HUES48 (cell line): ENCODE results near the gene CPNE4.
"Not testable (repeated sequence)": the region's sequence is repeated elsewhere in the genome, so short reads cannot be mapped to it uniquely, and the experiment has no call there.

Experiments used
- H3K27ac ChIP-seq: one replicate; pipeline ENCODE4 v1.7.0; 2013; ENCODE audit warnings: low read depth, low read length, inconsistent platforms
- H3K27me3 ChIP-seq: 2 replicates; pipeline ENCODE4 v1.6.1; 2013; ENCODE audit warnings: mild to moderate bottlenecking, low read length; ENCODE audit not compliant: control insufficient read depth, insufficient read depth
- H3K36me3 ChIP-seq: 2 replicates; pipeline ENCODE4 v1.6.1; 2013; ENCODE audit warnings: low read length; ENCODE audit not compliant: control insufficient read depth, insufficient read depth
- H3K4me1 ChIP-seq: 2 replicates; pipeline ENCODE4 v1.6.1; 2013; ENCODE audit warnings: mild to moderate bottlenecking, low read length; ENCODE audit not compliant: control insufficient read depth, insufficient read depth
- H3K4me3 ChIP-seq: 2 replicates; pipeline ENCODE4 v1.5.1; 2013; ENCODE audit warnings: mild to moderate bottlenecking, low read depth, low read length
- H3K9ac ChIP-seq: 2 replicates; pipeline ENCODE4 v1.6.1; 2013; ENCODE audit warnings: mild to moderate bottlenecking, low read depth, low read length, moderate library complexity
- H3K9me3 ChIP-seq: 2 replicates; pipeline ENCODE4 v1.6.1; 2013; ENCODE audit warnings: low read length; ENCODE audit not compliant: control insufficient read depth, insufficient read depth

The CPNE4 gene

DNA sequence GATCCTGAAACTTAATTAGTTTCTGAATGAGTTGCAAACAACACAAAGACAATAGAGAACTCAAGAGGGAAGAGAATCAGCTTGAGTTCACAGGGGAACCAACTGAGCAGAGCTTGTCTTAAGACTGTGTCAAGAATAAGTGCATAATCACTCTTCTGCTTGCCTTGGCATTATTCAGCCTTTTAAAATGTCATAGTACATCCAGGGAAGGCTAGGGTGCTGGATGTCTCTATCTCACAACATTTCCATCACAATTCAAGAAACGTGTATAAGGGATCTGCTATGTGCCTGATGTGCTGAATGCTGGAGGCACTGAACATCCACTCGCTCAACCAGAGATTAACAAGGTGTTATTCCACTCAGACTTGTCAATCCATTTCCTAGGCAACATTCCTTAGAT lies 122.6 kb downstream of the CPNE4 start:
- Histone ChIP-seq H3K9ac (no peak overlapping the region), H3K27ac (peak overlapping the region; percentile 38), H3K36me3 (no peaks in the 10 kb centered on the region), H3K4me3 (no peak overlapping the region), H3K27me3 (no peaks in the 10 kb centered on the region), H3K9me3 (no peaks in the 10 kb centered on the region), H3K4me1 (peaks cover 36% of the 10 kb centered on the region)

DNA sequence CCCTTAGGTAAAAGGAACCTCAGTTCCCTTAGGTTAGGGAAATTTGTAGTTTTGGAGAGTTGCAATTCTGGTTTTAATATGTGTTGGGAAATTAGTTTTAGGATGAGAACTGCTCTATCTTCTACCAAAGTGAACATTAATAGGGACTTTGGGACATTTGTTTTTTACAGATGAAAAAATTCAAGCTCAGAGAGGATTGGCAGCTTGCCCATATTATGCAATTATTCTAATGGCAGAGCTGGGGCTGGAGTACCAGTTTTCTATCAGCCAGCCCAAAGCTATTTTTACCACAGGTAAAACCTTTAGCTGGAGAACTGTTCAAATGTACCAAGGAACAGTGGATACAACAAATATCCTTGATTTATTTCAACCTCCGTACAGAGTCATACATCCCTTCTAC lies 127.0 kb downstream of the CPNE4 start:
- no peak overlapping the region for H3K9ac ChIP-seq
- peaks cover 10% of the 10 kb centered on the region for H3K4me1 ChIP-seq
- no peaks in the 10 kb centered on the region for H3K36me3 ChIP-seq
- no peak overlapping the region for H3K4me3 ChIP-seq
- H3K9me3 ChIP-seq: no peaks in the 10 kb centered on the region
- no peak overlapping the region for H3K27ac ChIP-seq
- H3K27me3 ChIP-seq: no peaks in the 10 kb centered on the region

DNA sequence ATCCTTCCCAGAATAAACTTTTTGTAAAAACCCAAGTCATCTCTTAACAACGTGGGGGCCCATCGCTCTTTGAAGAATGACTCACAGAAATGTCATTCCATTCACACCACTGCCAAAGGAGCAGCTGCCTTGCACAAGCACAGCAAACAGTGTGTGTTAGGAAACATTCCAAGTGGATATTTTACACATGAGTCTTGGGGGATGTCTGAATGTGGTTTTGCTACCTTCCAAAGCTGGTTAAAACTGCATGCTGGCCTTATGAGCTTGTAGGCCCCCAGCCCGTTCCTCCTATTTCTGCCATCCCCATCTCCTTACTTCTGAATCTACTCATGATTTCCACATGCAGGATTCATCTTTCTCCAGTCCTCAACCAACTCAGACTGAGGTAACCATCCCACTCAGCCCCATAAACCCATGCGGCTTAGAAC lies 130.8 kb downstream of the CPNE4 start:
- Histone ChIP-seq H3K9me3 (no peaks in the 10 kb centered on the region), H3K36me3 (no peaks in the 10 kb centered on the region), H3K9ac (no peak overlapping the region), H3K27me3 (no peaks in the 10 kb centered on the region), H3K4me3 (no peak overlapping the region), H3K4me1 (0 out of 2 replicates have a peak, but pooled peaks cover 3% of the 10 kb centered on the region), H3K27ac (peak overlapping the region; percentile 49)

DNA sequence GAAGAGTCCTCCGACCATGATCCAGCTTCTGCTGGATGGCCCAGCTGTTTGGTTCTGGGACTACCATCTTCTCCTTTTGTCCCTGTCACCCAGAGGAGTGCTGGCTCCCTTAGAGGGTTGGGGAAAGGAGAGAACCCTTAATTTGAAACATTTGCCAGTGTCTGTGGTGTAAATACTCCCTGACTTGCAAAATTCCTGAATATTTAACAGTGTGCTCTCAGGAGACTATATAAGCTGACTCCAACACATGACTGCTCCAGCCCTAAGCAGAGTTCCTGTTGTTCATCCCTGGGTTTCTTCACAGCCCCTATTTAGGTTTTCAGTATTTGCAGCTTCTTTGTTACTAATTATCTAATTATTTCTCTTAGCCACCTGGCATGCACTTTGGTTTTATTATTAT lies 133.1 kb downstream of the CPNE4 start:
- no peaks in the 10 kb centered on the region for H3K27me3 ChIP-seq
- H3K9ac ChIP-seq: no peak overlapping the region
- H3K27ac ChIP-seq: no peak overlapping the region
- H3K36me3 ChIP-seq: no peaks in the 10 kb centered on the region
- H3K9me3 ChIP-seq: no peaks in the 10 kb centered on the region
- 0 out of 2 replicates have a peak, but pooled peaks cover 3% of the 10 kb centered on the region for H3K4me1 ChIP-seq
- H3K4me3 ChIP-seq: no peak overlapping the region

DNA sequence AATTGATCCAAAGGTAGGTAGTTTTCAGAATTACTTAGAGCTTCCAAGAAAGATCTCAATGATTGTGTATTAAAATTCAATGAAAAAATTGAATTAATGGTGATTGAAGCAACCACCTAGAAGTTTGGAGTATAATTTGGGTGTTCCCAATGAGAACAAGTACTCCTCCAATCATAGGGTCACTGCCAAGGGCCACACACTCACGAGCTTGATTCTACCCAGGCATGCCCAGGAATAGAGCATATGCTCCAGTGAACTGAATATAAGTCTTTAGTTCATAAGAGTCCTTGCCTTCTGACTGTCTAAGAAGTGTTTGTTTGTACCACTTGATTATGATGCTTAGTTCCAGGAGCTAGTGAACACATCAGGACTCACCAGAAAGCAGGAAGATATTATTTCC lies 133.9 kb downstream of the CPNE4 start:
- H3K9me3 ChIP-seq: no peaks in the 10 kb centered on the region
- H3K27me3 ChIP-seq: no peaks in the 10 kb centered on the region
- 0 out of 2 replicates have a peak, but pooled peaks cover 3% of the 10 kb centered on the region for H3K4me1 ChIP-seq
- no peak overlapping the region for H3K4me3 ChIP-seq
- H3K36me3 ChIP-seq: no peaks in the 10 kb centered on the region
- H3K9ac ChIP-seq: no peak overlapping the region
- H3K27ac ChIP-seq: no peak overlapping the region

DNA sequence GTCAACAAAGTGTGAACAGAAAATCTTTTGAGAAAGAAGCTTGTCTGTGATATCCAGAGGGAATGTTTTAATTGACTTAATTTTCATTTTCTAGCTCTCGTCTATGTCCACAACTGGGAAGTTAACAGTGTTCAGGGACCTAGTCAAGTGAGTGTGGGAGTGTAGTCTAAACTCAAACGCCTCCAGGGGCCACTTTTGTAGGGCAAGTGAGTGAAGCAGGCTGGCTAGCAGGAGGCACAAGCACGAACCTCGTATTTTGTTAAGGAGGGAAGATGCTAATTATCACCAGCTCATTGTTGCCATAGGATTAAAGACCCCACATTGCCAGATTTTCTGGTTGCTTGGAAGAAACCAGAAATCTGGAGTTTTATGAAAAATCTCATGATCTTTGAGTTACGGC lies 135.8 kb downstream of the CPNE4 start:
- Histone ChIP-seq H3K36me3 (no peaks in the 10 kb centered on the region), H3K27me3 (no peaks in the 10 kb centered on the region), H3K9me3 (no peaks in the 10 kb centered on the region), H3K4me1 (0 out of 2 replicates have a peak, but pooled peaks cover 3% of the 10 kb centered on the region), H3K27ac (no peak overlapping the region), H3K4me3 (no peak overlapping the region), H3K9ac (no peak overlapping the region)

DNA sequence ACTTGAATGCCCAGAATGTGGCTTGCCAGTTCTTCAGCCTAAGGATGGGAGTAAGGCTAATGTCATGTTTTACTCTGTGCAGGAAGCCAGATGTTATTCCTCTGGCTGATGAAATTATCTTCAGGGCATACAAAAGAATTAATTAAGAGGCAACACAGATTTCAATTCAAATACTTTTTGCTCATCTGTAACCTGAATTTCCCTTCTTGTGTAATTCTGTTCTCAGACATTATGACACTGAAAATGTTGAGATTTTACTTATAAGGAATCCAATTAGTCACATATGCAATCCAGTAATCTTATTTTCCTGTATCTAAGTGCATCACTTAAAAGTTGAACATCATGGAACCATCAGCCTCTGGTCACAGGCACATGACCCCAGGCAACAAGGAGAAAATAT lies 136.5 kb downstream of the CPNE4 start:
- Histone ChIP-seq H3K4me1 (0 out of 2 replicates have a peak, but pooled peaks cover 3% of the 10 kb centered on the region), H3K9ac (no peak overlapping the region; the same call in 1 of the 2 replicates), H3K4me3 (no peak overlapping the region), H3K36me3 (no peaks in the 10 kb centered on the region), H3K27ac (no peak overlapping the region), H3K9me3 (no peaks in the 10 kb centered on the region), H3K27me3 (no peaks in the 10 kb centered on the region)

DNA sequence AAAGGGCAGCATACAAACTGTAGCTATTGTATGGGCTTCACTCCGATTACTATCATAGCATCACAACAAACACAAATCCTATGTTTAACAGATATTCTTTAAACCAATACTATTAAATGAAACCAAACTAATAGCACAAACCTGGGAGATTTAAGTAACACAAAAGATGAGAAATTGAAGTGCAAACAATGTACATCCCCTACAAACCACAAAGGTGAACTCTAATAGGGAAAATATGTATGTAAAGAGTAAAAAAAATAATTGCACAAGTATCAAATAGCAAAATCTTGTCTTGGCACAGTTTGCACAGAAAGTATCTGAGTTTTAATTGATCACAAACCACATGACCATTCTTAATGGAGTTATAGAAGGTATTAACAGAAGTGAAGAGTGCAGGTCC lies 138.5 kb downstream of the CPNE4 start:
- Histone ChIP-seq H3K27me3 (no peaks in the 10 kb centered on the region), H3K36me3 (no peaks in the 10 kb centered on the region), H3K9ac (no peak overlapping the region), H3K4me1 (peaks cover 8% of the 10 kb centered on the region; the same call in 1 of the 2 replicates), H3K4me3 (no peak overlapping the region), H3K9me3 (no peaks in the 10 kb centered on the region), H3K27ac (no peak overlapping the region)

DNA sequence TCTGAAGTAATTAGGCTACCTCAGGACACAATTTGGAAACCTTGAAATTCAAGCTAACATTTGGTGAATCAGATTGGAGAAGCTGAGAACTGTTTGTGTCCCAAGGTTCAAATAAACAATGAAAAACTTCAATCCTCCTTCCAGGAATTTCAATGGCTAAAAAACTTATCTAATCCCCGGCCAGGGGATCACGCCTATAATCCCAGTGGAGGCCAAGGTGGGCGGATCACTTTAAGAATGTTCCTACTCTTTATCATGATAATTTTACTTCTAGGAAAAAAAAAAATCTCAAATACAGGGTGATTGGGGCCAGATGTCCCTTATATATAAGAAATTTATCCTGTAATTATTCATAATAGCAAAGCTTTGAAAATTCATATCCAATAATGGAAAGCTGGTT lies 139.0 kb downstream of the CPNE4 start:
- Histone ChIP-seq H3K27ac (no peak overlapping the region), H3K27me3 (no peaks in the 10 kb centered on the region), H3K9ac (no peak overlapping the region), H3K36me3 (no peaks in the 10 kb centered on the region), H3K4me3 (no peak overlapping the region), H3K9me3 (no peaks in the 10 kb centered on the region), H3K4me1 (peaks cover 8% of the 10 kb centered on the region; the same call in 1 of the 2 replicates)

DNA sequence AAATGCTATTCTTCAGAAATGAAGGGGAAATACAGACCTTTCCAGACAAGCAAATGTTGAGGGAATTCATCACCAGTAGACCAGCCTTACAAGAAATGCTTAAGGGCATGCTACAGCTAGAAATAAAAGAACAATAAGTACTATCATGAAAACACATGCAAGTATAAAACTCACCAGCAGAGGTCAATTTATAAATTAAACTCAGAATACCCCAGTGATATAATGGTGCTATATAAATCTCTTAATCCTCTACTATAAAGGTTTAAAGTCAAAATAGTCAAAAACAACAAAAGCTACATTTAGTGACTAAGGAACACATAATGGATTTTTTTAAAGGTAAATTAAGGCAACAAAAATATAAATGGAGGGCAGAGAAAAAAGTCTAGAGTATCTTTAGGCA lies 142.5 kb downstream of the CPNE4 start:
- no peak overlapping the region for H3K9ac ChIP-seq
- no peaks in the 10 kb centered on the region for H3K9me3 ChIP-seq
- no peak overlapping the region for H3K27ac ChIP-seq
- H3K4me3 ChIP-seq: no peak overlapping the region
- H3K27me3 ChIP-seq: no peaks in the 10 kb centered on the region
- H3K4me1 ChIP-seq: peaks cover 5% of the 10 kb centered on the region; the same call in 1 of the 2 replicates
- H3K36me3 ChIP-seq: no peaks in the 10 kb centered on the region

DNA sequence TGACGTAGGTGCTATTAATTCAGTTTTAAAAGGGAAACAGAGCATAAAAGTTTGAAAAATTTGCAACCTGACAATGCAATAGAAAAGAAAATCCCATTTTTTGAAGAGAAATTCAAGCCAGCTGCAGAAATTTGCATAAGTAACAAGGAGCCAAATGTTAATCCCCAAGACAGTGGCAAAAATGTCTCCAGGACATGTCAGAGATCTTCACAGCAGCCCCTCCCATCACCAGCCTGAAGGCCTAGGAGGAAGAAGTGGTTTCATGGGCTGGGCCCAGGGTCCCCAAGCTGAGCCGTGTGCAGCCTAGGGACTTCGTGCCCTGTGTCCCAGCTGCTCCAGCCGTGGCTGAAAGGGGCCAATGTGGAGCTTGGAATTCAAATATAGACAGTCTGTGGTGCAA lies 148.9 kb downstream of the CPNE4 start:
- H3K27me3 ChIP-seq, H3K27ac ChIP-seq, H3K4me1 ChIP-seq, H3K9me3 ChIP-seq, H3K36me3 ChIP-seq, H3K9ac ChIP-seq, H3K4me3 ChIP-seq: not testable (repeated sequence)
